ENCODE data around the gene OPN1SW. TPM values are rescaled to one million over a fixed set of nuclear protein-coding genes. Genes with fewer than 3 reads are reported as not detected.

The OPN1SW gene
- total RNA-seq, 2 donors from 2014 or later, result not detected

GRCh38 chr7:128801667-128802418, 26.2 kb upstream of the OPN1SW start:
- Mint-ChIP-seq H3K9me3 (no peaks in the 10 kb centered on the region), H3K4me3 (no peak overlapping the region), H3K27ac (no peak overlapping the region), H3K4me1 (no peaks in the 10 kb centered on the region), H3K27me3 (no peaks in the 10 kb centered on the region), H3K36me3 (ENCODE audit: low read depth) (peaks cover 13% of the 10 kb centered on the region)
- no peak for ATAC-seq (replicated peaks)

DNA sequence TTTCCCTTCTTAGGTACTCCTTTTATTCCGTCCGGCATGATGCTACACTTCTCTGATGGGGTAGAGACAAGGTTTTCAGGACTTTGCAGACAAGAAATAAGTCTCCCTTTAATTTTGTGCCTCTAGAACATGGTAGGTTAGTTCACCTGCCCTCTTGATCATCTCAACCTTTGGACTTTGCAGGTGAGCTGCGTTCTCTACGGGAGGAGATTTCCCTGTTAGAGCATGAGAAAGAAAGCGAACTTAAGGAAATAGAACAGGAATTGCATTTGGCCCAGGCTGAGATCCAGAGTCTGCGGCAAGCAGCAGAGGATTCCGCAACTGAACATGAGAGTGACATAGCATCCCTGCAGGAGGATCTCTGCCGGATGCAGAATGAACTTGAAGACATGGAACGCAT, 25.4 kb upstream of the OPN1SW start:
- no peaks in the 10 kb centered on the region for H3K4me1 Mint-ChIP-seq
- peaks cover 13% of the 10 kb centered on the region for H3K36me3 Mint-ChIP-seq (ENCODE audit: low read depth)
- ATAC-seq (replicated peaks), result no peak
- H3K27me3 Mint-ChIP-seq, result no peaks in the 10 kb centered on the region
- no peak overlapping the region for H3K4me3 Mint-ChIP-seq
- no peak overlapping the region for H3K27ac Mint-ChIP-seq
- H3K9me3 Mint-ChIP-seq, result no peaks in the 10 kb centered on the region

- no peaks in the 10 kb centered on the region for H3K27me3 Mint-ChIP-seq
- H3K36me3 Mint-ChIP-seq (ENCODE audit: low read depth), result peaks cover 13% of the 10 kb centered on the region
- no peak overlapping the region for H3K27ac Mint-ChIP-seq
- peak; percentile 48 for ATAC-seq (replicated peaks)
- no peaks in the 10 kb centered on the region for H3K4me1 Mint-ChIP-seq
- no peaks in the 10 kb centered on the region for H3K9me3 Mint-ChIP-seq
- H3K4me3 Mint-ChIP-seq, result no peak overlapping the region
These were observed 25.0 kb upstream of the OPN1SW start for GRCh38 chr7:128800567-128800966.

DNA sequence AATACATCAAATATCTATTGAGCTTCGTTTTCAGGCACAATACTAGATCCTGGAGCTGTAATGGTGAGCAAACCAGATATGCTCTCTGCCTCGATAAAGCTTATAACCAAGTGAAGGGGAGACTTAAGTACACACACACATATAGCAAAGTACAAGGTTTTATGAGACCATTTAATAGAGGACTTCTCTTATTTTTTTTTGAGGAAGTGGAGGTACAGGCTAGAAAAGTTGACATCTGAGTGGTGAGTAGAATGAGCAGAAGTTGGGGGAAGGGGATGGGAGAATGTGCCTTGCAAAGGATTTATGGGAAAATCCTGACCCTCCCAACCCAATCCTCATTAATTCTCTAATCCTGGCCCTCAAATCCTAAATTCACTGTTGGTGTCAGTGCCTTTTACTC, 23.9 kb upstream of the OPN1SW start:
- H3K4me1 Mint-ChIP-seq, result no peaks in the 10 kb centered on the region
- ATAC-seq (replicated peaks), result no peak
- H3K4me3 Mint-ChIP-seq, result no peak overlapping the region
- H3K9me3 Mint-ChIP-seq, result no peaks in the 10 kb centered on the region
- peaks cover 13% of the 10 kb centered on the region for H3K36me3 Mint-ChIP-seq (ENCODE audit: low read depth)
- no peaks in the 10 kb centered on the region for H3K27me3 Mint-ChIP-seq
- no peak overlapping the region for H3K27ac Mint-ChIP-seq

GRCh38 chr7:128796327-128796726, 20.7 kb upstream of the OPN1SW start:
- no peaks in the 10 kb centered on the region for H3K4me1 Mint-ChIP-seq
- ATAC-seq (replicated peaks), result no peak

GRCh38 chr7:128795129-128795528, 19.5 kb upstream of the OPN1SW start:
- Mint-ChIP-seq H3K27me3 (no peaks in the 10 kb centered on the region), H3K4me1 (peaks cover 3% of the 10 kb centered on the region), H3K36me3 (ENCODE audit: low read depth) (peaks cover 7% of the 10 kb centered on the region), H3K27ac (no peak overlapping the region), H3K9me3 (no peaks in the 10 kb centered on the region), H3K4me3 (no peak overlapping the region)
- ATAC-seq (replicated peaks), result no peak

More at GRCh38 chr7:128796327-128796726, 20.7 kb upstream of the OPN1SW start:
- Mint-ChIP-seq H3K27me3 (no peaks in the 10 kb centered on the region), H3K36me3 (ENCODE audit: low read depth) (peaks cover 10% of the 10 kb centered on the region), H3K9me3 (no peaks in the 10 kb centered on the region), H3K4me3 (no peak overlapping the region), H3K27ac (no peak overlapping the region)

- Mint-ChIP-seq H3K36me3 (ENCODE audit: low read depth) (peaks cover 7% of the 10 kb centered on the region), H3K27ac (no peak overlapping the region), H3K9me3 (no peaks in the 10 kb centered on the region), H3K4me3 (no peak overlapping the region), H3K27me3 (no peaks in the 10 kb centered on the region), H3K4me1 (peaks cover 3% of the 10 kb centered on the region)
- ATAC-seq (replicated peaks), result no peak
These were observed 18.8 kb upstream of the OPN1SW start for GRCh38 chr7:128794436-128794835.

GRCh38 chr7:128794020-128794419, 18.4 kb upstream of the OPN1SW start:
- Mint-ChIP-seq H3K9me3 (no peaks in the 10 kb centered on the region), H3K4me1 (peaks cover 3% of the 10 kb centered on the region), H3K36me3 (ENCODE audit: low read depth) (peaks cover 7% of the 10 kb centered on the region), H3K27me3 (no peaks in the 10 kb centered on the region), H3K27ac (no peak overlapping the region), H3K4me3 (no peak overlapping the region)
- ATAC-seq (replicated peaks), result no peak

DNA sequence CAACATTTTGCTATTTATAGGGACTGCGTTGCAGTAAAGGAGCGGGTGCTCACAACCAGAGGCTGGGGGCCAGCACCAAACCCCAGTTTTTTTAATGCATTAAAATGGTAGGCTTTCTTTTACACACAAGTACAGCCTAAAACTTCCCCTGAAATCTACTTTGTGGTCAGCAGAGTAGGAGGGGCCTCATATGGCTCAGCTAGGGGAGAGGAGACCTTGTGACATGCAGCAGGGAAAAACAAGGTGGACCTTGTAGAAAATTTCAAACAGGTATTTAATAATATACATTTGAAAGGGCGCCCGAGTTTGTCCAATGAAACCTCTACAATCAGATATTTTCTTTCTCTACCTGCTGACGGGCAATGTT, 17.6 kb upstream of the OPN1SW start:
- no peak overlapping the region for H3K4me3 Mint-ChIP-seq
- peaks cover 7% of the 10 kb centered on the region for H3K36me3 Mint-ChIP-seq (ENCODE audit: low read depth)
- peaks cover 3% of the 10 kb centered on the region for H3K4me1 Mint-ChIP-seq
- no peaks in the 10 kb centered on the region for H3K9me3 Mint-ChIP-seq
- H3K27me3 Mint-ChIP-seq, result no peaks in the 10 kb centered on the region
- no peak overlapping the region for H3K27ac Mint-ChIP-seq
- ATAC-seq (replicated peaks), result no peak

GRCh38 chr7:128792471-128793180, 17.0 kb upstream of the OPN1SW start:
- H3K9me3 Mint-ChIP-seq, result no peaks in the 10 kb centered on the region
- no peak overlapping the region for H3K27ac Mint-ChIP-seq
- no peak for ATAC-seq (replicated peaks)
- peaks cover 3% of the 10 kb centered on the region for H3K4me1 Mint-ChIP-seq
- peaks cover 7% of the 10 kb centered on the region for H3K36me3 Mint-ChIP-seq (ENCODE audit: low read depth)
- peak overlapping the region; percentile 83 for H3K4me3 Mint-ChIP-seq
- H3K27me3 Mint-ChIP-seq, result no peaks in the 10 kb centered on the region

DNA sequence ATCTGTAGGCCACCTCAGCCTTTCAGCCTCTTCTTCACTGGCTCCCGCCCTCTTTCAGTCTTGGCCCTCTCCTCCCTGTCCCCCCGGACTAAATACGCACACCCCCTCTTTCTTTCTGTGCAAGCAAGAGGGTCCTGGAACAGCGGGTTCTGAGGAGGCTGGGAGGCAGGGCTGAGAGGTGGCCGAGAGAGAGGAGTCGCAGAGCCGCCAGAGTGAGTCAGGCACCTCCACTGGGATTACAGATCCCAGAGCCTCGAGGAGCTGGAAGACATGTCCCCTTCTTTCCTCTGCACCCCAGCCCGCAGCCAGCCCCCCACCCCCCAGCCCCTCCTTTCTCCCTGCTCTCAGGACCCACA, 16.4 kb upstream of the OPN1SW start:
- Mint-ChIP-seq H3K27ac (no peak overlapping the region), H3K4me3 (peak overlapping the region; percentile 83), H3K36me3 (ENCODE audit: low read depth) (peaks cover under 1% of the 10 kb centered on the region), H3K27me3 (no peaks in the 10 kb centered on the region), H3K4me1 (peaks cover 3% of the 10 kb centered on the region), H3K9me3 (no peaks in the 10 kb centered on the region)
- no peak for ATAC-seq (replicated peaks)

GRCh38 chr7:128791121-128791971, 15.8 kb upstream of the OPN1SW start, which contains the start of gene CCDC136:
TSS of gene CCDC136 (plus strand) at chr7:128791968. CDS start at chr7:128792412, 444 bp downstream.
- no peaks in the 10 kb centered on the region for H3K36me3 Mint-ChIP-seq (ENCODE audit: low read depth)
- H3K9me3 Mint-ChIP-seq, result no peaks in the 10 kb centered on the region
- no peaks in the 10 kb centered on the region for H3K27me3 Mint-ChIP-seq
- H3K4me3 Mint-ChIP-seq, result peak within 1 kb of the TSS; percentile 83
- no peak within 1 kb of the TSS for H3K27ac Mint-ChIP-seq
- peak; percentile 93 for ATAC-seq (replicated peaks)
- H3K4me1 Mint-ChIP-seq, result peaks cover 3% of the 10 kb centered on the region

DNA sequence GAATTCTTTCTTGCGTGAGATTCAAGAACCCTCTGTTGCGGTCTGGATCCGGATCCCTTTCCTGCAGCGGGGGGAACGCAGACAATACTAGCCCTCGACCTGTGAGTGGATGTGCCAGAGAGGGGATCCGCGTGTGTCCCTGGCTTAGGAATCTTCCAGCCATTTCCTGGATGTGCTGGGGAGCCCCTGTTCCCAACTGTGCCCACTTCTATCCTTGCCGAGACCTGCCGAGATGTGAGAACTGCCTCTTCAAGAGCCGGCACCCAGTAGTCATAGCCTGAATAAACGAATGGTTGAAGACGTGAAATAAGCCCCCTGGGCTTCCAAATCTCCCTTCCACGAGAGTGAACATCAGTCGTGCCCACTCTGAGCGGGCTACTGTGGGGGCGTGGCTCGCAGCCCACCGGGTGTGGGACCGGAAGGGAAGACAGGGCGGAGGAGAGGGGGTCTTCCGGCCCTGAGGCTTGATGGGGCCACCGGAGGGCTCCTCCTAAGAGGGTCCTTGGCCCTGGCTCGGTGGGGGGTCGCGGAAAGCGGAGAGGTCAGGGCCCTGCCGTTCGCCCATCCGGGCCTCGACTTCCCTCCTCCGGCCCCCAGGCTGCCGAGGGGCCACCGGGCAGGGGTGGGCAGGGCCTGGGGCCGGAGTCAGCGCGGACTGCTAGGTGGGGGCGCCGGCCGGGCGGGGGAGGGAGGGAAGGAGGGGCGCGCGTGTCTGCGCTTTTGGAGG, 14.9 kb upstream of the OPN1SW start:
- peaks cover 3% of the 10 kb centered on the region for H3K4me1 Mint-ChIP-seq
- no peaks in the 10 kb centered on the region for H3K36me3 Mint-ChIP-seq (ENCODE audit: low read depth)
- peak overlapping the region; percentile 77 for H3K27ac Mint-ChIP-seq
- ATAC-seq (replicated peaks), result peak; percentile 19
- H3K27me3 Mint-ChIP-seq, result no peaks in the 10 kb centered on the region
- peak overlapping the region; percentile 83 for H3K4me3 Mint-ChIP-seq
- no peaks in the 10 kb centered on the region for H3K9me3 Mint-ChIP-seq

All from activated T-helper 17 cell treated with anti-CD3 and anti-CD28 coated beads, Interleukin-2, amount 50 U/mL, for 72 hours (primary cell).